Esophagus squamous epithelium (tissue), 5 donors: ENCODE measurements around the gene AGO3. TPM values are rescaled to one million over a fixed set of nuclear protein-coding genes. Genes with fewer than 3 reads are reported as not detected.
"Not testable (repeated sequence)": the region's sequence is repeated elsewhere in the genome, so short reads cannot be mapped to it uniquely, and the experiment has no call there.

Experiments
- DNase-seq: peaks from one replicate; lab custom pipeline; 2025; lab: John Stamatoyannopoulos, UW
- H3K27ac ChIP-seq, 4 donors: fragments of 200-600 bp; sonication (generic); one replicate each; pipeline ENCODE4 v1.5.1; 2016 to 2019; ENCODE audit warnings: mild to moderate bottlenecking in 1 of 4
- H3K27me3 ChIP-seq, 4 donors: fragments of 200-600 bp; sonication (generic); 1 replicate in 3 of 4; 2 replicates in 1 of 4; pipeline versions ENCODE4 v1.5.1 to v1.6.0; 2017 to 2021; ENCODE audit warnings: antibody characterized with exemption in 1 of 4
- H3K36me3 ChIP-seq, 3 donors: fragments of 200-600 bp; sonication (generic); one replicate each; pipeline ENCODE4 v1.5.1; 2016 to 2019
- H3K4me1 ChIP-seq, 3 donors: fragments of 200-600 bp; sonication (generic); one replicate each; pipeline ENCODE4 v1.5.1; 2017 to 2019
- H3K4me3 ChIP-seq, 4 donors: fragments of 200-600 bp; sonication (generic); 1 replicate in 3 of 4; 2 replicates in 1 of 4; pipeline ENCODE4 v1.5.1; 2016 to 2019; ENCODE audit warnings: mild to moderate bottlenecking in 2 of 4, moderate library complexity in 1 of 4
- H3K9me3 ChIP-seq, 3 donors: fragments of 200-600 bp; sonication (generic); one replicate each; pipeline ENCODE4 v1.5.1; 2016 to 2019
- CTCF ChIP-seq, 6 experiments: fragments of 450-650 bp in 4 of 6; fragments of 200-600 bp in 2 of 6; sonication (generic) in 2 of 6; IDR thresholded peaks; one replicate each; pipeline ENCODE4 v1.5.1; 2016 to 2019; ENCODE audit warnings: antibody characterized with exemption in 6 of 6, mild to moderate bottlenecking in 4 of 6, moderate library complexity in 4 of 6
- POLR2A ChIP-seq, 4 donors: fragments of 450-650 bp; IDR thresholded peaks; one replicate each; pipeline ENCODE4 v1.6.1; 2017; ENCODE audit warnings: antibody characterized with exemption in 4 of 4, mild to moderate bottlenecking in 4 of 4, moderate library complexity in 3 of 4
- WGBS, 2 donors: methylation state at CpG; one replicate each; pipeline ENCODE4 v1.1.5; 2018; 5-methylcytosine and 5-hydroxymethylcytosine counted together
- intact Hi-C: fragments of 100-400 bp; cut with DNase I; formaldehyde crosslinking; loops from one replicate; pipeline ENCODE4 v1.15.0; 2022
- total RNA-seq, 4 donors: library from RNA; depleted of rRNA; stranded (reverse); fragments of >200 nt; gene quantifications; one replicate each; pipeline ENCODE4 v1.1.0, GENCODE V29; 2016
- donor health status: DM: yes; HTN: yes; CAD: no.

AGO3 gene
- total RNA-seq, 4 donors from 2014 or later = 8.1 to 17.0 (median 12.0) TPM

GRCh38 chr1:35888255-35888654, 42.6 kb upstream of the AGO3 start:
- WGBS, 2 donors = 93 to 94% methylated on average over 7 to 11 of the region's 11 CpGs
- Histone ChIP-seq H3K9me3 (no peaks in the 10 kb centered on the region), H3K27me3 (no peaks in the 10 kb centered on the region), H3K27ac (no peak overlapping the region), H3K4me3 (no peak overlapping the region), H3K36me3 (peaks cover 4 to 55% (median 4%) of the 10 kb centered on the region in 3 donors), H3K4me1 (peaks cover 6 to 41% (median 8%) of the 10 kb centered on the region in 3 donors)
- DNase-seq = no peak
- TF ChIP-seq CTCF (IDR thresholded peaks at IDR 0.05) (no peak), POLR2A (IDR thresholded peaks at IDR 0.05) (no peak)
- intact Hi-C loops = no loop called here

GRCh38 chr1:35888981-35889380, 41.9 kb upstream of the AGO3 start:
- Histone ChIP-seq H3K4me1 (peaks cover 6 to 37% (median 7%) of the 10 kb centered on the region in 3 donors), H3K36me3 (peaks cover 10 to 63% (median 11%) of the 10 kb centered on the region in 3 donors)
- H3K27me3 ChIP-seq, DNase-seq, H3K27ac ChIP-seq, H3K4me3 ChIP-seq, H3K9me3 ChIP-seq, intact Hi-C loops: not testable (repeated sequence)
- 76 to 77% methylated on average over 3 of the region's 3 CpGs for WGBS, 2 donors

- H3K36me3 ChIP-seq = peaks cover 12 to 98% (median 13%) of the 10 kb centered on the region in 3 donors
- no peaks in the 10 kb centered on the region for H3K4me1 ChIP-seq
- no peak overlapping the region for H3K27ac ChIP-seq
- no peaks in the 10 kb centered on the region for H3K27me3 ChIP-seq
- H3K4me3 ChIP-seq = no peak overlapping the region
- no peak for DNase-seq
- WGBS, 2 donors = 93 to 100% methylated on average over 2 of the region's 14 CpGs
- intact Hi-C loops = no loop called here
- H3K9me3 ChIP-seq = no peaks in the 10 kb centered on the region
- no peak for TF ChIP-seq POLR2A (IDR thresholded peaks at IDR 0.05)
- TF ChIP-seq CTCF (IDR thresholded peaks at IDR 0.05) = no peak
These were observed 37.6 kb upstream of the AGO3 start for GRCh38 chr1:35893051-35893879.

GRCh38 chr1:35894183-35894582, 36.7 kb upstream of the AGO3 start:
- TF ChIP-seq POLR2A (IDR thresholded peaks at IDR 0.05) = no peak
- TF ChIP-seq CTCF (IDR thresholded peaks at IDR 0.05) = no peak
- WGBS, 2 donors = 66 to 68% methylated on average over 6 of the region's 6 CpGs
- Histone ChIP-seq H3K27me3 (no peaks in the 10 kb centered on the region), H3K36me3 (peaks cover 12 to 98% (median 13%) of the 10 kb centered on the region in 3 donors), H3K4me1 (no peaks in the 10 kb centered on the region), H3K9me3 (no peaks in the 10 kb centered on the region), H3K4me3 (no peak overlapping the region), H3K27ac (no peak overlapping the region)
- peak; percentile 8 for DNase-seq
- intact Hi-C loops = no loop called here

GRCh38 chr1:35894656-35895055, 36.2 kb upstream of the AGO3 start:
- Histone ChIP-seq H3K36me3 (peaks cover 12 to 98% (median 13%) of the 10 kb centered on the region in 3 donors), H3K27ac (no peak overlapping the region), H3K27me3 (no peaks in the 10 kb centered on the region), H3K4me1 (no peaks in the 10 kb centered on the region), H3K4me3 (no peak overlapping the region), H3K9me3 (no peaks in the 10 kb centered on the region)
- intact Hi-C loops = no loop called here
- no peak for DNase-seq
- WGBS, 2 donors = 94 to 100% methylated on average over 1 of the region's 1 CpG
- TF ChIP-seq CTCF (IDR thresholded peaks at IDR 0.05) (no peak), POLR2A (IDR thresholded peaks at IDR 0.05) (no peak)
